HL-60/S4 treated with retinoic acid at 250 ng/mL for 4 days and 3 days (cell line): ENCODE results near the gene ETV6.

Source experiments
- in situ Hi-C: fragments of 300-500 bp; cut with MboI; formaldehyde crosslinking; loops from 2 replicates; pipeline ENCODE4 v1.7.0; 2022; ENCODE audit warnings: low sequenced_read_pairs

The ETV6 gene

DNA sequence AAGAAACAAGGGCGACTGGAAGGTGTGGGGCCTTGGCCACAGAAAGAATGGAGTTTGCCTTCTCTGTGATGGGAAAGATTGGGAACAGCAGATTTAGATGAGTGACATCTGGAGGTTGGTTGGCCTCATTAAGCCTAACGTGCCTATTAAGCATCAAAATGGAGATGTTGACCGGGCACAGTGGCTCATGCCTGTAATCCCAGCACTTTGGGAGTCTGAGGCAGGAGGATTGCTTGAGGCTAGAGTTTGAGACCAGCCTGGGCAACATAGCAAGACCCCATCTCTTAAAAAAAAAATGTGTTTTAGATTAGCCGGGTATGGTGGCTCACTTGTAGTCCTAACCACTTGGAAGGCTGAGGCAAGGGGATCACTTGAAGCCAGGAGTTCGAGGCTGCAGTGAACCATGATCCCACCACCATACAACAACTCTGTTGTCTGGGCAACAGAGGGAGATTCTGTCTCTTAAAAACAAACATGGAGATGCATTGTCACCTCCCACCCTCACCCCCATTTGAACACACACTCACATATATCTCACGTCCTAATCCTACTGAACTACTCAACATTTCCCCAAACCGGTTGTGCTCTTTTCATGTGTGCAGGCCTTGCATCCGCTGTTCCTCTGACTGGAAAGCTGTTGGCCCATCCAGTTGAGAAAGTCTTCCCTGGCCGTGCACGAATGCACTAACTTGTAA lies 172.1 kb downstream of the ETV6 start:
- in situ Hi-C loops, result no loop called here

DNA sequence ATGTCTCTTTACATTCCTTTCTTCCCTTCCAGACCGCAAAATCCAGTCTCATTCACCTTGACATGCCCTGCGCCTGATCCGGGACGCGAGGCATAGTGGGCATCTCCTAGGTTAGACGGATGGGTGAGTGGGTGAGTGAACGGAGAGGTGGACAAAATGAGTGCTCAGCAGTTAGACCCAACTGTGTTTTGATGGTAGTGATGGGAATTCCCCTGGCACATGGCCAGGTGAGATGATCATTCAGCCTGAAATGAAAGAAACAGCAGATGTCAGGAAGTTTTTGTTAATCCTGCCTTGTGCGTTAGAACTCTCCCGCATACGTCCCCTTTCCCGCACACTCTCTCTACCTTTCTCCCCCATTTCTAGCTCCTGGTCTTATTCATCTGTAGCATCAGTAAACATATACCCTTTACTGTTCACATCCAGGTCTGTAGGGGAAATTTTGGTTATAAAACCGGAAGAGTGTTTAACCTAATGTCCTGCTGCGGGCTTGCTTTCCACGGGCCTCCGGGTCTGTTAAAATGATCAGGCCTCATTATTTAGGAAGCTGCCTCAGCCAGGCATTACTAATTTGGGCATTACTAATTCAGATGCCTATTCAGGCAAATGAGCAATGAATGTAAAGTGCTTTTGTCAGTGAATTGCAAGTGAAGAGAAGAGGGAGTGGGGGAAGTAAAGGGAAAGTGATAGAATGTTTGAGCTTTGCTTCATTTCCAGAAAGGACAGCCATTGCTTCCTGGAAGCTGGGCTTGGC lies 172.8 kb downstream of the ETV6 start:
- in situ Hi-C loops, result no loop called here

DNA sequence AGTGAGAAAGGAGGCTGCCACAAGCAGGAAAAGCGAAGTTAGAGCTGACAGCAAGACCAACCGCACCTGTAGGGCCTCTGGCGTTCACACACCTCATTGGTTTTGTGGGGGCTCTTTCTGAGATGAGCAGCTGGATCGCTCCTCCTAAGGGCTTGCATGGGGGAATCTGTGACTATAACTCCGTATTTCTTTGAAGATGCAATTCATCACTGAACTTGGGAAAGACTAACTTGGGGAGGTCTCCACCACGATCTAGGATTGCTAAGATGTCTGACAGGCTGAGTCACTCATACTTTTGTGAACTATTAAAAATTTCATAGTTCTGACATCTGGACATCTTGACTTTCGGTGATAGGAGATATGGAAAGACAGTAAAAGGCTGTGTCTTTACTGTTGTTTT lies 173.6 kb downstream of the ETV6 start:
- in situ Hi-C loops, result no loop called here

DNA sequence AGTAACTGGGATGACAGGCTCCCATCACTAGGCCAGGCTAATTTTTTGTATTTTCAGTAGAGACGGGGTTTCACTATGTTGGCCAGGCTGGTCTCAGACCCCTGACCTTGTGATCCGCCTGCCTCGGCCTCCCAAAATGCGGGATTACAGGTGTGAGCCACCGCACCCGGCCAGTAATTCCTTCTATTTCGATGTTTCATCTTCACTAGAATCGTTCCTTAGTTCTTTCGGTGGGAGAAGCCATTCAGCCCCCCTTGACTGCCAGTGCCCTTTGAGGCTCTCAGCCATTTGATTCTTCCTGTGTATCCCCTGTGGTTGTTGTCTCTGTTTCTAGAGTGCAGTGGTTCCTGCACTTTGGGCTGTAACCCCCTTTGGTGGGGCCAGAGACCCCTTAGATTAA lies 174.1 kb downstream of the ETV6 start:
- in situ Hi-C loops, result no loop called here

DNA sequence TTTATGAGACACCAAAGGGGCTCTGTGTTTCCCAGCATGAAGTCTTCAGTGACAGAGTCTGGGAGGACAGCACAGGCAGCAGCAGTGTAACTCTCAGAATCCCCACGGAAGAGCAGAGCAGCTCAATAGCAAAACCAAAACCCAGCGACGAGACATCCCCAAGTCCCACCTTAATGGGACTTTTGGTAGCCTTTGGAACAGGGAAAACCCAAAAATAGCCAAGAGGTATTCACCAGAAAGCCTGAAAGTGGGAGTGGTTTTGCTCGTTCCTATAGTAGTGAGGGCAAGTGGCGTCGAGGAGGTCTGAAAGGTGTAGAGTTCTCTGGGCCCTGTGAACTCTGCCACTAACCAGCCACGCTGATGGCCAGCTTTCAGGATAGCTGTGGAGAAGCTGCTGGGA lies 174.6 kb downstream of the ETV6 start:
- in situ Hi-C loops, result no loop called here

DNA sequence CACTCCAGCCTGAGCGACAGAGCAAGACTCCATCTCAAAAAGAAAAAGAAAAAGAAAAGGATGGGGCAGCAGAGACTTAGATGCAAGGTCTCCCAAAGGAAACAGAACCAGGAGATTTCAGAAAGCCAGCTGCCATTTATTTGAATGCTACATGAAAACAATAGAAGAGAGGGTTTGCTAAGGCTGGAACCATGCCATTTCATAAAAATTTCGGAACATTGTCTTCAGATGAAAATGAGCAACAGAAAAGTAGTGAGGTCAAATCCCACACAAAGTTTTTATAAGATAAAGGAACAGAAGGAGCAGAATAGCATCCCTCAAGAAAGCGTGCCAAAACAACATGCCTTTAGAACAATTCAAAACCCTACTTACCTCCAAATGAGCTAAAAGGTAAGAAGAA lies 175.3 kb downstream of the ETV6 start:
- in situ Hi-C loops, result no loop called here

DNA sequence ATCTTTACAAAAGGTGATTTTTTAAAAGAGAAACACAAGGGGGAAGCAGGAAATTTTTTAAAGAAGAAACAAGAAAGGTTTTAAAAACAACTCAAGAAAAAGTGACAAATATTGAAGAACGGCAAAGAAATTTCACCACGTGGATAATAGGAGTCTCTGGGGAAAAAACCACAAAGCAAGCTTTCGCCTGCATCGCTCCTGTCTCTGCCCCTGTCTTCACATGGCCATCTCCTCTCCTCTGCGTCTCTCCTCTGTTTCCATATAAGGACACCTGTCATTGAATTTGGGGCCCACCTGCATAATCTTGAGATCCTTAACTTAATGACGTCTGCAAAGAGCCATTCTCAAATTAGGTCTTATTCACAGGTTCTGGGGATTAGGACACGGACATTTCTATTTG lies 175.8 kb downstream of the ETV6 start:
- in situ Hi-C loops, result no loop called here

DNA sequence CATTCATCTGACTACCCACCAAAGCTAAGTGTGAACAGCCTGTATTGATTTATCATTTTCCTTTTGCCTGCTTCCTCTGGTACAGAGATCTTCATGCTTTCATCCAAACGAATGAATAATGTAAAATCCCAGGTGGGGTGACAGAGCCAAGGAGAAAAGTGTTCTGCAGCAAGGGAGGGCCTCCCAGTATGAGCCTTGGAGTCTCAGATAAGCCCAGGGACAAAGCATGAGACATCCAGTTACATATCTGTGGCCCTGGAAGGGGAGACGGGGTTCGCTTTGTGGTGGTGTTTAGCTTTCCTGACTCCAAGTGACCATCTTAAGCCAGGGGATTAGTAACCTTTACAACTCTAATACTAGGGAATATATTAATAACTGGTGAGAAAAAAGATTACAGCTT lies 177.1 kb downstream of the ETV6 start:
- in situ Hi-C loops, result no loop called here

DNA sequence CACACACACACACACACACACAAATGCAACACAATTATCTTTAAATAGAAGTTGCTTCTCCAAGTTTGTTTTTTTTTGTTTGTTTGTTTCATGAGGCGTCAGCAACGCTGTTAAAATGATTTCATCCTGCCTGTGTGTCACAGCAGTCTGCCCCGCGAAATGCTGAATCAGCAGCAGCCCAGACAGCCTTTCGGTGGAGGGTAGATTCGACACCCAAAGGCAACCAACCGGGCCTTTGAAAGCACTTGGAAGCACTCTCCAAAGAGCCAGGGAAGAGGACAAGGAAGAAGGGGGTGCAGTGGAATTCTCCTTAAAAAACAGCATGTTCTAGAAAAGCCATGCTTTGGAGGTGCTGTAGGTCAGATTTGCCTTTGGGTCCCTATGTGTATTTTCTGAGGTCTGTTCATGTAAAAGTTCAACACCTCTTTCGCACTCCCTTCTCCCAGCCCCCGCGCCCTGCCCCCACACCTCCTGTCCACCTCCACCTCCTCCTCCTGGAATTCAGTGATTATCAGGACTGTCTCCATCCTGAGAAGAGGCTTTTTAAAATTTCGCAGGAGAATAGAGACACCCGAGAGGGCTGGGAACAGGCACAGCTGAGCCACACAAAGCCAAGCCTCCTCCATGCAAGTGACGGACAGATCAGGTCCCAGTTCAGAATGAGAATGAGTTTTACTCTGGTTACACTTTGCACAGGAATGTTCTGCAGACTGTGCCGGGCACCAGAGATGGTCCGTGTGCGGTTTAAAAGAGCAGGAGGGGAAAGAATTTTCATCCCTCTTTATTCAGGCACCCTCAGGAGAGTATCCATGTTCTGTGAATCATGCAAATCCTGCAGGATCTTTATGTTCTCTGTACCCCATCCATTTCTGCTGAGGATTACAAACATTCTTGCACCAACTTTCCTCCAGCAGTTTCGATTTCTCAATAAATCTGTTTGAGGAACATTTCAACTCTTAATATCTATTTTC lies 177.9 kb downstream of the ETV6 start:
- in situ Hi-C loops, result no loop called here

DNA sequence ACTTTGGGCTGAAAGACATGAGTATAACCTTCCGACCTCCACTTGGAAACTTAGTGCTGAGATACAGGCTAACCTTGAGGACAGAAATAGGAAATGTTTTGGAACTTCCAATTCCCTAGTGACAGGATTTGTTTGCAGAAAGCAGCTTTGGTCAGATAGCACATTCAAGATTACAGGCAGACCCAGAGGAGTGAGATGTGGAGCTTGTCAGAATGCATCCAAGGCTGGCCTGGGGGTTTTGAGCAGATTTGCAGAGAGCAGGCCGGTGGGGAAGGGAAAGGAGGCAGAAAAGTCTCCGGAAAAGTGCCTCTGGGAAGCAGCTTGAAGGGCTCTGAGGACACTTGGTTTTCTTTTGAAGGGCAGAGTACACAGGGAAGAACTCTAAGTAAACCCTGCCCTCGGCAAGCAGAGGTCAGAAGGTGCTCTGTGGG lies 180.3 kb downstream of the ETV6 start:
- in situ Hi-C loops, result no loop called here

DNA sequence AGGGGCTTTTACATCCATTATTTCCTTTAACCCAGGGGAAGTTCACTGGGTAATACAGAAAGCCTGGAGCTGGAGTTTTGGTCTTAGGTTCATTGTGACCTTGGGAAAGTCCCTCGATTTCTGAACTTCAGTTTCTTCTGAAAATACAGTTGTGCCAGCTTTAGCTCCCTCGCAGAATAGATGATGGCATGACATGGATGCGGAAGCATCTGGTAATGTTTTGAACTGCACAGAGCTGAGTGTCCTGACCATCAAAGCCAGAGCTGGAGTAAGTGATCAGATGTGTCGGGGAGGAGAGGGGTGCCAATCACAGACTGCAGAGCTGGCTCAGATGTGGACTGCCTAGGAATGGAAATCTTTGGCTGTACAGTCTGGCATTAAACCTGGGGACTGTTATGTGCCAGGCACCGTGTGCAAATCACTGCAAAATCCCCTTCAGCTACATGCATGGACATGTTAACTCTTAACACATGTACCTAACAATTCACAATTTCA lies 180.9 kb downstream of the ETV6 start:
- in situ Hi-C loops, result no loop called here

DNA sequence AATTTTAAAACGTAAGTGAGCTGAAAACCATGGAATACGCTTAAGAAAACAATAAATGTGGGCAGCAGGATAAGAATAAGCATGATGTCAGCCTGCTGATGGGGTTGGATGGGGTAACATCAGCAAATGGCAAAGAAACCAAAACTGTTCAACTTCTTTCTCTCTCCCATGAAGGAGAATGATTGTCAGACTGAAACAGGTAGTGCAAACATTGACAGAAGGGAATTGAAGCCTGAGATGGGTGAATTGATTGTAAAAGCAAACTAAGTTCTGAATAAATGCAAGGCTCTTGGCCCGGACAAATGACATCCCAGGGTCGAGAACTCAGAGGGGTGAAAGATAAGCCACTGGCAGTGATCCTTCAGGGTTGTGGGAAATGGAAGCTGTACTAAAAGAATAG lies 182.6 kb downstream of the ETV6 start:
- in situ Hi-C loops, result no loop called here

DNA sequence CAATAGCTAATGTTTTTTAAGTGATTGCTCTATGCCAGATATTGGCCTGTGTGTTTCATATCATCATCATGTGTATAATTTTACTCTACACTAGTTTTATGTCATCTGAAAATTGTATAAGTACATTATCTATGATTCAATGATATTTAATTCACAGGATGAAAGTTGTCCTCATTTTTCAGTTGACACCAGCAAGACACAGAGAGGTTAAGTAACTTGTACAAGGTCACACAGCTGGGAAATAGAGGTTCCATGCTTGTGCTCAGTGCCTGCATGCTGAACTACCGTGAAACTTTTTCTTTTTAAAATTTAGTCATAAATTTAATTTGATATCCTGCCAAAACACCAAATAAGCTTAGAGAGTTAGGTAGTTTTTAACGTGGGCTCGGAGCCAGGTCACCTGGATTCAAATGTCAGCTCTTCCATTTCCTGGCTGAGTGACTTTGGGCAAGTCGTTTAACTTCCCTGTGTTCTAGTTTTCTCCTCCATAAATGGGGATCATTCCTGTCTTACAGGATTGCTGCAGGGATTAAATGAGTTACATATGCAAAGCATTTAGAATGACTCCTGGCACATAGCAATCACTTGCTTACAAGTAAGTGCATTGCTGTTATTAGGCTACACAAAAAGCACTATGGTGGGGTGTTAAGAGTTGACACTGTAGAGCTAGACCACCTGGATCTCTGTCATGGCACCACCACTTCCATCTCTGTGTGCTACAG lies 183.9 kb downstream of the ETV6 start:
- in situ Hi-C loops, result no loop called here

DNA sequence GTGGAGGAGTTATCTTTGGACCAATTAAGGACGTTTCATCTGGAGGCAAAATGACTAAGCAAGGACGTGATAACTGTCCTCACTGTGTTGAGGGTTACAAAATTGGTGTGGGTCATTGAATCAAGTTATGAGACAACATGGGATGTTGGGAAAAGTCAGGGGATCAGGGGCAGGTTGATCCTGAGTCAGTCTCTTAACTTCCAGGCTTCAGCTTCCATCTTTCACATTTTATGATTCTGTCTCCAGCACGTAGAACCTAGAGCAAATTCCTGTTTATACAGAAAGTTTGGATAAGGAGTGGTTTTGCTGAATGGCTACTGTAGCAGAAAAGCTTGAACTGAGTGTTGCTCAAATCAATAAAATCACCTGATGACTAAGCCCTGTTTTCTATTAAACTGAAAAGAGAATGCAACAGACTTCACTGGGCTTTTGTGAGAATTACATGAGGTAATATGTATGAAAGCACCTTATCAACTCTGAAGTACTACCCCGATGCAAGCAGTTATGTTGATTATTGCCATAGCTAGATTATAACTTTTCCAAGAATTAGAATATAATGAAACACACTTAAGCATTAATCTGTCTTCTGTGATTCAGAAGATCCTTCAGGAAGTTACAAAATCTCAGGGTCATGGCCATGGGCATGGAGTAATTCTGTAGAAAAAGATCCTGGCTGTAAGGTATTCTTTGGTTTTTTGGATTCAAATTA lies 184.8 kb downstream of the ETV6 start:
- in situ Hi-C loops, result no loop called here

DNA sequence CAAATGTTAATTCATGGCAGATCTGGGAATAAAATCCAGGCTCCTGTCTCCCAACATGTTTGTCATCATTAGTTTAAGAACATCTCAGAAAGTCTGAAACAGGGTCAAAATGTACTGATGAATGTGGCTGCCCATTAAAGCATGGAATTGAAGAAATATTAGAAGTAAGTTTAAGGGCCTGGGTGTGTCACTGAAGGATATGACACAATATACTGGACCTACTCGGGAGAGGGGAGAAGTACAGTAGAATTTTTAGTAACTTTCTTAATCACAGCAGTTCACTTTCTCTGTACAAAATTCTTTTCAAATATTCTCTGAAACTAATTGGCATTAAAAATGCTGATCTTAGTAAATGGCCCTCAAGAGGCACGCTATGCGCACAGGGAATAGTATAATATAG lies 185.5 kb downstream of the ETV6 start:
- in situ Hi-C loops, result no loop called here

DNA sequence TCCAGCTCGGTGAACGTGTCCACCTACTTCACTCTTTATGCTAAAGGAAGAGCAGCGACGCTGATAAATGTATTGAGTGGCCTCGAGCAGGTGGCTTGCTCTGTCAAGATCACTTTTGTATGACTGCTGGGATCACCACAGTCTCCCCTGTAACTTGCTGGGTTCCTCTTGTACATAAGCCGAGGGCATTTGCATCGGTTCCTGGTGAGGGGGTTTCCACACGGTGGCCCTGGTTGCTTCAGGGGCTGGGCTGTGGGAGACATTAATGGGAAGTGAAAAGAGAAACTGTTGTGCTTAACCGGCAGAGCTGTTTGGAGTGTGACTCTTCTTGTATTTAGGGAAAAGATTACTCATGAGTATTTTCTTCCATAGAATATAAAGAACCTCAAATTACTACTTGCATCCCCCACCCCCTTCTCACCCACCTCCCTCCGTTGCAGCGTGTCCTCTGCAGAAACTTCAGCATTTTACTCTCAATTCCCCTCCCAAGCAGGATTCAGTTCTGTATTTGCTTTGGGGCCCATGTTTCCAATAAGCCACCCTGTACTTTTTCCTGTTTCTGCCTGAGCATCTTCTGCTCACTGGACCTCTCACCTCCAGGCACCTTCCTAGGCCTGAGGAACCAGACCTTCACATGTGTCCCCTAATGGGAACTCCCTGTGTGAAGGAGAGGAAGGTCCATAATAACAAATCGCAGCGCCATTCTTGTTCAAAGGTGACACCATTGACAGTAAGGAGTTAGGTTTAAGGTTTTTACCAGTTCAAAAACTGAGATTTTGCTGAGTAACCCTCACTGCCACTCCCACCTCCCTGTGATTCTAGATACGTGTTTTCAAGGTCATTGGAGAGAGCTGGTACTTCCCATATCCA lies 187.0 kb downstream of the ETV6 start:
- in situ Hi-C loops, result no loop called here

DNA sequence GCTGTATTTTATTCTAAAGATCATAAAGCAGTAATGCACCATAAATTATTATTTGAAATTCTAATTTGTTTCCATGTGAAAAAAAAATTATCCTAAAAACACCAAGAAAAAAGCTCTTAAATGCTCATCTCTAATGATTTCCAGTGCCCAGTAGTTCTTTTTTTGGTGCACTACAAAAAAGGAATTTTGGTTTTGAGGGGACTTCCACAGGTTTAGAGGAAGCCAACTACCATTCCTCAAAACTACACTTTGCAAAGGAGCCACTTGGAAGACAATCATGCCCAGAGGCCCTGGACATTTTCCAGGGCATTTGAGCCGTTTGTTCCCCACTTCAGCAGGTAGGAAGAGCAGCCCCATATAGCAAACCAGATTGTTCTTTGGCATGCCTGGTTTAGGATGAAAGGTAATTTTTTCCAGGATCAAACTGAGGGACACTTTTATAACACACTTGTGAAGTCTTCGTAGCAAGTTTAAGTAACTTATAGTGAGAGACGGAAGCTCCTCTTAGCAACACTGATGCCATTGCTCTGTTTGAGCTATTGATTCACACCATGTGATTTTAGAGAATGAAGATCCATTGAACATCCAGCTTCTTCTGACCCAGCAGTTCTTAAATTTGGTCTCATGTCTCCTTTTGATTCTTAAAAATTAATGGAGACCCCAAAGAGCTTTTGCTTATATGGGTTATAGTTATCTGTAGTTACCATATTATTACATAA lies 187.9 kb downstream of the ETV6 start:
- in situ Hi-C loops, result no loop called here

DNA sequence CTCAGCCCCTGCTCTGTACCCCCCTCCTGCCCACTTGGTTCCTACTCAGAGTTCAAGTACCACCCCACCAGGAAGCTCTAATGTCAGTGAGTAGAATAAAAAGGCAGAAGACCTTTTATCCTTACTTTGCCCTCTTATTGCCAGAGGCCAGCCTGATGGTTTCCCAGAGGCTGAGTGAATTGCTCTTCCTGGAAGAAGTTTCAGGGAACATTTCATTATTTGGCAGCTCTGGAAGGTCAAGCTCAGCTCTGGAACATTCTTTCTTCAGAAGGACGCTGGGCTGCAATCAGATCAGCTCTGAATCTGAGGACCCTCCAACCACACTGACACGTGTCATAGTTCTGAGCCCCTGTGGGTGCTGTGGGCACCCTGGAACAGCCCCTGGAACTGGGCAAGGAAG lies 188.9 kb downstream of the ETV6 start:
- in situ Hi-C loops, result no loop called here
